Endothelial cell (in vitro differentiated cells): ENCODE results near the gene CELA2A. TPM values are rescaled to one million over a fixed set of nuclear protein-coding genes. Genes with fewer than 3 reads are reported as not detected.
A peak's percentile ranks its signal among the peaks of the same experiment; 100 is the strongest.

ENCODE experiments used
- DNase-seq: peaks from one replicate; pipeline ENCODE4 v3.0.0; 2021; ENCODE audit warnings: low spot score
- H3K27ac Mint-ChIP-seq: one replicate; pipeline ENCODE4 v1.8.0; 2021; ENCODE audit warnings: mixed read lengths, inconsistent platforms; ENCODE audit not compliant: unreplicated experiment
- H3K27me3 Mint-ChIP-seq: one replicate; pipeline ENCODE4 v1.8.0; 2021; ENCODE audit warnings: mild to moderate bottlenecking, moderate library complexity, mixed read lengths, inconsistent platforms; ENCODE audit not compliant: unreplicated experiment
- H3K36me3 Mint-ChIP-seq: one replicate; pipeline ENCODE4 v1.8.0; 2021; ENCODE audit warnings: mild to moderate bottlenecking, low read depth, mixed read lengths, inconsistent platforms; ENCODE audit not compliant: unreplicated experiment
- H3K4me1 Mint-ChIP-seq: one replicate; pipeline ENCODE4 v1.8.0; 2021; ENCODE audit warnings: mild to moderate bottlenecking, mixed read lengths, inconsistent platforms; ENCODE audit not compliant: unreplicated experiment
- H3K4me3 Mint-ChIP-seq: one replicate; pipeline ENCODE4 v1.8.0; 2021; ENCODE audit warnings: mild to moderate bottlenecking, mixed read lengths, inconsistent platforms; ENCODE audit not compliant: unreplicated experiment
- H3K9me3 Mint-ChIP-seq: one replicate; pipeline ENCODE4 v1.8.0; 2021; ENCODE audit warnings: mixed read lengths, inconsistent platforms; ENCODE audit not compliant: unreplicated experiment
- CTCF ChIP-seq: fragments of 200-600 bp; sonication (generic); IDR thresholded peaks from one replicate; pipeline ENCODE4 v1.5.0; 2021; ENCODE audit warnings: antibody characterized with exemption; ENCODE audit not compliant: unreplicated experiment
- total RNA-seq: library from RNA; stranded (reverse); fragmentation: NEBNext Ultra II Directional; extraction: Animal tissue kit (Norgen Biotek cat#: 25700); gene quantifications from one replicate; pipeline ENCODE4 v1.2.1, GENCODE V29; 2021; ENCODE audit not compliant: unreplicated experiment

Gene CELA2A
- total RNA-seq, 1 donor from 2014 or later = not detected

GRCh38 chr1:15428815-15429435, 27.6 kb upstream of the CELA2A start:
- DNase-seq = no peak
- no peak overlapping the region for H3K4me3 Mint-ChIP-seq
- no peak for TF ChIP-seq CTCF
- no peak overlapping the region for H3K27ac Mint-ChIP-seq
- peaks cover 8% of the 10 kb centered on the region for H3K4me1 Mint-ChIP-seq
- peaks cover 6% of the 10 kb centered on the region for H3K36me3 Mint-ChIP-seq
- H3K27me3 Mint-ChIP-seq = peaks cover 6% of the 10 kb centered on the region
- no peaks in the 10 kb centered on the region for H3K9me3 Mint-ChIP-seq

- Mint-ChIP-seq H3K4me1 (peaks cover 8% of the 10 kb centered on the region), H3K36me3 (peaks cover 6% of the 10 kb centered on the region), H3K27me3 (peaks cover 6% of the 10 kb centered on the region), H3K27ac (no peak overlapping the region), H3K4me3 (no peak overlapping the region), H3K9me3 (no peaks in the 10 kb centered on the region)
- no peak for DNase-seq
- TF ChIP-seq CTCF = no peak
Observed at GRCh38 chr1:15429701-15430149, 26.8 kb upstream of the CELA2A start.

GRCh38 chr1:15430787-15431570, 25.6 kb upstream of the CELA2A start:
- no peak overlapping the region for H3K27ac Mint-ChIP-seq
- peak; percentile 83 for DNase-seq
- peaks cover 6% of the 10 kb centered on the region for H3K36me3 Mint-ChIP-seq
- H3K4me1 Mint-ChIP-seq = peaks cover 8% of the 10 kb centered on the region
- no peak overlapping the region for H3K4me3 Mint-ChIP-seq
- H3K9me3 Mint-ChIP-seq = no peaks in the 10 kb centered on the region
- H3K27me3 Mint-ChIP-seq = peaks cover 6% of the 10 kb centered on the region
- TF ChIP-seq CTCF = peak; percentile 94

- H3K27ac Mint-ChIP-seq = no peak overlapping the region
- H3K9me3 Mint-ChIP-seq = no peaks in the 10 kb centered on the region
- peaks cover 2% of the 10 kb centered on the region for H3K4me1 Mint-ChIP-seq
- H3K4me3 Mint-ChIP-seq = no peak overlapping the region
- DNase-seq = no peak
- H3K36me3 Mint-ChIP-seq = peaks cover 2% of the 10 kb centered on the region
- peaks cover 5% of the 10 kb centered on the region for H3K27me3 Mint-ChIP-seq
- TF ChIP-seq CTCF = no peak
Observed at GRCh38 chr1:15431571-15431948, 25.0 kb upstream of the CELA2A start.

GRCh38 chr1:15432324-15432723, 24.2 kb upstream of the CELA2A start:
- Mint-ChIP-seq H3K4me3 (no peak overlapping the region), H3K27ac (no peak overlapping the region), H3K4me1 (no peaks in the 10 kb centered on the region), H3K27me3 (peaks cover 4% of the 10 kb centered on the region), H3K36me3 (no peaks in the 10 kb centered on the region), H3K9me3 (no peaks in the 10 kb centered on the region)
- no peak for DNase-seq
- TF ChIP-seq CTCF = no peak
